ENCODE measurements around the gene PRDX3. TPM values are rescaled to one million over a fixed set of nuclear protein-coding genes. Genes with fewer than 3 reads are reported as not detected.

Gene PRDX3
- total RNA-seq, 1 experiment from 2014 or later, result 167 TPM

- Mint-ChIP-seq H3K4me3 (no peak overlapping the region), H3K9me3 (peaks cover 3% of the 10 kb centered on the region), H3K27ac (no peak overlapping the region), H3K36me3 (peaks cover 21% of the 10 kb centered on the region), H3K27me3 (ENCODE audit: low read depth) (no peaks in the 10 kb centered on the region), H3K4me1 (no peaks in the 10 kb centered on the region)
- ATAC-seq, result no peak
- CTCF ChIA-PET, result no interaction called here
- TF ChIP-seq TP53 (CRISPR knock-in tag; IDR thresholded peaks at IDR 0.05), result no peak
- no peak for TF ChIP-seq FOXJ3 (CRISPR knock-in tag; IDR thresholded peaks at IDR 0.05; ENCODE audit: borderline replicate concordance)
- TF ChIP-seq SMAD3 (CRISPR knock-in tag; IDR thresholded peaks at IDR 0.05; ENCODE audit: borderline replicate concordance), result no peak
- TF ChIP-seq ETV6 (CRISPR knock-in tag; IDR thresholded peaks at IDR 0.05), result no peak
- TF ChIP-seq IRF2 (CRISPR knock-in tag; IDR thresholded peaks at IDR 0.05; ENCODE audit: borderline replicate concordance, low read depth), result no peak
- TF ChIP-seq E2F5 (CRISPR knock-in tag; IDR thresholded peaks at IDR 0.05), result no peak
- no peak for TF ChIP-seq ZSCAN18 (CRISPR knock-in tag; IDR thresholded peaks at IDR 0.05)
- no peak for TF ChIP-seq RELA (CRISPR knock-in tag; IDR thresholded peaks at IDR 0.05; ENCODE audit: borderline replicate concordance)
- no peak for TF ChIP-seq ZNF396 (CRISPR knock-in tag; IDR thresholded peaks at IDR 0.05; ENCODE audit: borderline replicate concordance)
- TF ChIP-seq SMAD4 (CRISPR knock-in tag; IDR thresholded peaks at IDR 0.05), result no peak
- TF ChIP-seq TEAD1 (CRISPR knock-in tag; IDR thresholded peaks at IDR 0.05), result no peak
- TF ChIP-seq TCF7 (CRISPR knock-in tag; IDR thresholded peaks at IDR 0.05; ENCODE audit: low read depth), result no peak
- no peak for TF ChIP-seq CBFB (CRISPR knock-in tag; IDR thresholded peaks at IDR 0.05; ENCODE audit: low read depth)
- TF ChIP-seq, protein P1, sequence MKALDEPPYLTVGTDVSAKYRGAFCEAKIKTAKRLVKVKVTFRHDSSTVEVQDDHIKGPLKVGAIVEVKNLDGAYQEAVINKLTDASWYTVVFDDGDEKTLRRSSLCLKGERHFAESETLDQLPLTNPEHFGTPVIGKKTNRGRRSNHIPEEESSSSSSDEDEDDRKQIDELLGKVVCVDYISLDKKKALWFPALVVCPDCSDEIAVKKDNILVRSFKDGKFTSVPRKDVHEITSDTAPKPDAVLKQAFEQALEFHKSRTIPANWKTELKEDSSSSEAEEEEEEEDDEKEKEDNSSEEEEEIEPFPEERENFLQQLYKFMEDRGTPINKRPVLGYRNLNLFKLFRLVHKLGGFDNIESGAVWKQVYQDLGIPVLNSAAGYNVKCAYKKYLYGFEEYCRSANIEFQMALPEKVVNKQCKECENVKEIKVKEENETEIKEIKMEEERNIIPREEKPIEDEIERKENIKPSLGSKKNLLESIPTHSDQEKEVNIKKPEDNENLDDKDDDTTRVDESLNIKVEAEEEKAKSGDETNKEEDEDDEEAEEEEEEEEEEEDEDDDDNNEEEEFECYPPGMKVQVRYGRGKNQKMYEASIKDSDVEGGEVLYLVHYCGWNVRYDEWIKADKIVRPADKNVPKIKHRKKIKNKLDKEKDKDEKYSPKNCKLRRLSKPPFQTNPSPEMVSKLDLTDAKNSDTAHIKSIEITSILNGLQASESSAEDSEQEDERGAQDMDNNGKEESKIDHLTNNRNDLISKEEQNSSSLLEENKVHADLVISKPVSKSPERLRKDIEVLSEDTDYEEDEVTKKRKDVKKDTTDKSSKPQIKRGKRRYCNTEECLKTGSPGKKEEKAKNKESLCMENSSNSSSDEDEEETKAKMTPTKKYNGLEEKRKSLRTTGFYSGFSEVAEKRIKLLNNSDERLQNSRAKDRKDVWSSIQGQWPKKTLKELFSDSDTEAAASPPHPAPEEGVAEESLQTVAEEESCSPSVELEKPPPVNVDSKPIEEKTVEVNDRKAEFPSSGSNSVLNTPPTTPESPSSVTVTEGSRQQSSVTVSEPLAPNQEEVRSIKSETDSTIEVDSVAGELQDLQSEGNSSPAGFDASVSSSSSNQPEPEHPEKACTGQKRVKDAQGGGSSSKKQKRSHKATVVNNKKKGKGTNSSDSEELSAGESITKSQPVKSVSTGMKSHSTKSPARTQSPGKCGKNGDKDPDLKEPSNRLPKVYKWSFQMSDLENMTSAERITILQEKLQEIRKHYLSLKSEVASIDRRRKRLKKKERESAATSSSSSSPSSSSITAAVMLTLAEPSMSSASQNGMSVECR (CRISPR knock-in tag; IDR thresholded peaks at IDR 0.05; ENCODE audit: borderline replicate concordance), result no peak
- no peak for TF ChIP-seq JUN (CRISPR knock-in tag; IDR thresholded peaks at IDR 0.05)
- no peak for TF ChIP-seq RORB (CRISPR knock-in tag; IDR thresholded peaks at IDR 0.05)
- TF ChIP-seq GTF2I (CRISPR knock-in tag; conservative IDR thresholded peaks at IDR 0.05), result no peak
- no peak for TF ChIP-seq ZNF138 (CRISPR knock-in tag; conservative IDR thresholded peaks at IDR 0.05)
- TF ChIP-seq, protein P2, sequence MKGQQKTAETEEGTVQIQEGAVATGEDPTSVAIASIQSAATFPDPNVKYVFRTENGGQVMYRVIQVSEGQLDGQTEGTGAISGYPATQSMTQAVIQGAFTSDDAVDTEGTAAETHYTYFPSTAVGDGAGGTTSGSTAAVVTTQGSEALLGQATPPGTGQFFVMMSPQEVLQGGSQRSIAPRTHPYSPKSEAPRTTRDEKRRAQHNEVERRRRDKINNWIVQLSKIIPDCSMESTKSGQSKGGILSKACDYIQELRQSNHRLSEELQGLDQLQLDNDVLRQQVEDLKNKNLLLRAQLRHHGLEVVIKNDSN (CRISPR knock-in tag; IDR thresholded peaks at IDR 0.05), result no peak
- no peak for DNase-seq (ENCODE audit: low spot score)
- POLR2A ChIA-PET, result no interaction called here
Measured at GRCh38 chr10:119149157-119149556, 29.5 kb downstream of the PRDX3 start.

- H3K4me3 Mint-ChIP-seq, result no peak overlapping the region
- H3K36me3 Mint-ChIP-seq, result peaks cover 2% of the 10 kb centered on the region; the same call in 1 of the 2 replicates
- ChIA-PET CTCF (no interaction called here), POLR2A (no interaction called here)
- no peaks in the 10 kb centered on the region for H3K27me3 Mint-ChIP-seq (ENCODE audit: low read depth)
- H3K9me3 Mint-ChIP-seq, result no peaks in the 10 kb centered on the region
- H3K27ac Mint-ChIP-seq, result no peak overlapping the region
- no peaks in the 10 kb centered on the region for H3K4me1 Mint-ChIP-seq
- no peak for ATAC-seq
- no peak for DNase-seq (ENCODE audit: low spot score)
- no peak for TF ChIP-seq EMX1 (CRISPR knock-in tag; IDR thresholded peaks at IDR 0.05)
- no peak for TF ChIP-seq ZNF423 (CRISPR knock-in tag; IDR thresholded peaks at IDR 0.05)
- no peak for TF ChIP-seq TCF7 (CRISPR knock-in tag; IDR thresholded peaks at IDR 0.05; ENCODE audit: low read depth)
- TF ChIP-seq, protein P3, sequence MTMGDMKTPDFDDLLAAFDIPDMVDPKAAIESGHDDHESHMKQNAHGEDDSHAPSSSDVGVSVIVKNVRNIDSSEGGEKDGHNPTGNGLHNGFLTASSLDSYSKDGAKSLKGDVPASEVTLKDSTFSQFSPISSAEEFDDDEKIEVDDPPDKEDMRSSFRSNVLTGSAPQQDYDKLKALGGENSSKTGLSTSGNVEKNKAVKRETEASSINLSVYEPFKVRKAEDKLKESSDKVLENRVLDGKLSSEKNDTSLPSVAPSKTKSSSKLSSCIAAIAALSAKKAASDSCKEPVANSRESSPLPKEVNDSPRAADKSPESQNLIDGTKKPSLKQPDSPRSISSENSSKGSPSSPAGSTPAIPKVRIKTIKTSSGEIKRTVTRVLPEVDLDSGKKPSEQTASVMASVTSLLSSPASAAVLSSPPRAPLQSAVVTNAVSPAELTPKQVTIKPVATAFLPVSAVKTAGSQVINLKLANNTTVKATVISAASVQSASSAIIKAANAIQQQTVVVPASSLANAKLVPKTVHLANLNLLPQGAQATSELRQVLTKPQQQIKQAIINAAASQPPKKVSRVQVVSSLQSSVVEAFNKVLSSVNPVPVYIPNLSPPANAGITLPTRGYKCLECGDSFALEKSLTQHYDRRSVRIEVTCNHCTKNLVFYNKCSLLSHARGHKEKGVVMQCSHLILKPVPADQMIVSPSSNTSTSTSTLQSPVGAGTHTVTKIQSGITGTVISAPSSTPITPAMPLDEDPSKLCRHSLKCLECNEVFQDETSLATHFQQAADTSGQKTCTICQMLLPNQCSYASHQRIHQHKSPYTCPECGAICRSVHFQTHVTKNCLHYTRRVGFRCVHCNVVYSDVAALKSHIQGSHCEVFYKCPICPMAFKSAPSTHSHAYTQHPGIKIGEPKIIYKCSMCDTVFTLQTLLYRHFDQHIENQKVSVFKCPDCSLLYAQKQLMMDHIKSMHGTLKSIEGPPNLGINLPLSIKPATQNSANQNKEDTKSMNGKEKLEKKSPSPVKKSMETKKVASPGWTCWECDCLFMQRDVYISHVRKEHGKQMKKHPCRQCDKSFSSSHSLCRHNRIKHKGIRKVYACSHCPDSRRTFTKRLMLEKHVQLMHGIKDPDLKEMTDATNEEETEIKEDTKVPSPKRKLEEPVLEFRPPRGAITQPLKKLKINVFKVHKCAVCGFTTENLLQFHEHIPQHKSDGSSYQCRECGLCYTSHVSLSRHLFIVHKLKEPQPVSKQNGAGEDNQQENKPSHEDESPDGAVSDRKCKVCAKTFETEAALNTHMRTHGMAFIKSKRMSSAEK (CRISPR knock-in tag; IDR thresholded peaks at IDR 0.05; ENCODE audit: borderline replicate concordance), result no peak
- no peak for TF ChIP-seq RELA (CRISPR knock-in tag; IDR thresholded peaks at IDR 0.05; ENCODE audit: borderline replicate concordance)
- TF ChIP-seq ATF1 (CRISPR knock-in tag; IDR thresholded peaks at IDR 0.05), result no peak
- TF ChIP-seq FOXP1 (CRISPR knock-in tag; IDR thresholded peaks at IDR 0.05; ENCODE audit: borderline replicate concordance), result no peak
- no peak for TF ChIP-seq GABPB1 (CRISPR knock-in tag; IDR thresholded peaks at IDR 0.05)
Measured at GRCh38 chr10:119143657-119144056, 35.0 kb downstream of the PRDX3 start.
